ENCODE measurements around the gene BOD1L2.

BOD1L2 gene

DNA sequence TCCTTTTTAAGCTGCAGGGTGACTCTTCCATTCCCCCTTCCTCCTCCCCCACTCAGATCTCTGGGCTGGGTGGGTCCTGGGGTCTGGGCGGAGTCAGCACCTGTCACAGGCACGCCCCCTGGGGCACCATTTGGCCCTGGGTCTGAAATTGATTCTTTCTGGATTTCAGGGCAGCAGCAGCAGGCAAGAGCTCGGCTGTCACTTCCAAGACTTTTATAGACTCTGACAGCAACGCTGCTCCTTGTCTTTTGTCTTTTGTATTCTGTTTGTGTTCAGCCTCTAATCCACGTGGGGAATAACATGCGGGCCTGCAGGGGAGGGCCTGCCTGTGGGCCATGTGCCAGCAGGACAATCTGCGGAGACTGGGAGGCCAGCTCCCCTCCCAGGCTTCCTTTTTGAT is 3.9 kb downstream of the BOD1L2 start:
- DNase-seq: no peak

- no peak for DNase-seq
These were observed 7.4 kb downstream of the BOD1L2 start for GRCh38 chr18:57154191-57154830.

- no peak for DNase-seq
These were observed 17.5 kb downstream of the BOD1L2 start for GRCh38 chr18:57164401-57164800.

DNA sequence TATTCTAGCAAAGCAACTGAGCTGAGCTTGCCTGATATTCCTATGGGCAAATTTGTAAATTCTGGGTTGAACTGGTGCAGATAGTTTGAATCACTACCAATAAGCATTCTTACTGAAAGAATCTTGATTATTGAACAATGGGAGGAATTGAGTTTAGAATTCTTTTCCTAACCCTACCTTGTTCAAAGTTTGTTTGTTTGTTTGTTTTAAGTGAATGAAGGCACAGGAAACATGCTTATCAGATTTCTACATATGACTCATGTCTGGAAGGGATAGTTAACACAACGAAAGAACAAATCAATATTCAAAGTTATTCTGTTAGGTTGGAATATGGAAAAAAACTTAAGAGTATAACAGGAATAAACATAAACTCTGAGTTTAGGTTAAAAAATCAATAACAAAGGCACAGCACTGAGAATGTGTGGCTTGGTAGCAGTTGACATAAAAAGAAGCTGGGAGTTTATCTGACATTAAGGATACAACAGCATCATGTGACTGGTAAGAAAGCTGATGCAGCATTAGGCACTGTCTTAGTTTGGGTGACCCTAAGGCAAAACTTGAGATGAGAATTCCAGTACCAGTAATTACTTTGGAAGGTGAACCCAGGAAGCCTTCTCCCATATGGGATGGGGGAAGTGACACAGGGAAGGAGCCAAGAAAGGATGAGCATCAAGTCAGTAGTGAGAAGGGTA is 20.9 kb downstream of the BOD1L2 start:
- no peak for DNase-seq

DNA sequence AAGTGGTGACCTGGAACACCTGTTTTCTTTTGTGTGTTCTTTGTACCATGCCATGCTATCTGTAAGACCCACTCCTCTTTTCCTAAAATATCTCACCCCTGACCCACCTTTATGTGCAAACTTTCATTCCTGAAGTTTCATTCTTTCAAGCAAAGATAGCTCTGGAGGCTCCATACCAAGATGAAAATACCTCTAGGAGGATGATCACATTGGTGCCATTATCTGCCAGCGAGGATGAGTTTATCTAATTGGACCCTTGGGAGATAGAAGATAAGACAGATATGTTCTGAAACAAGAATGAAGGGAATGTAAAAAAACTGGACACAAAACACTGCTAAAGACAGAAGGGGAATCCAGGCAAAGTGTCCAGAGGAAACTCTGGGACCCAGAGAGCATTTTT is 24.1 kb downstream of the BOD1L2 start:
- no peak for DNase-seq

GRCh38 chr18:57175532-57175931 is 28.6 kb downstream of the BOD1L2 start:
- no peak for DNase-seq

DNA sequence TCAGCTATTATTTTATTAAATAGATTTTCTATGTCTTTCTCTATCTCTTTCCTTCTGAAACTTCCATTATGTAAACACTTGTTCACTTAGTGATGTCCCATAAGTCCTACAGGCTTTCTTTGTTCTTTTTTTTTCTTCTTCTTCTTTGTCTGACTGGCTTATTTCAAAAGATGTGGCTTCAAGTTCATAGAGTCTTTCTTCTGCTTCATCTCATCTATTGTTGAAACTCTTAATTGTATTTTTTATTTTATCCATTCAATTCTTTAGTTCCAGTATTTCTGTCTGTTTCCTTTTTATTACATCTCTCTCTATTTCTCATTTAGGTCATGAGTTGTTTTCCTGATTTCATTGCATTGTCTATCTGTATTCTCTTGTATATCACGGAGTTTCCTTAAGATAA is 38.5 kb downstream of the BOD1L2 start:
- no peak for DNase-seq

DNA sequence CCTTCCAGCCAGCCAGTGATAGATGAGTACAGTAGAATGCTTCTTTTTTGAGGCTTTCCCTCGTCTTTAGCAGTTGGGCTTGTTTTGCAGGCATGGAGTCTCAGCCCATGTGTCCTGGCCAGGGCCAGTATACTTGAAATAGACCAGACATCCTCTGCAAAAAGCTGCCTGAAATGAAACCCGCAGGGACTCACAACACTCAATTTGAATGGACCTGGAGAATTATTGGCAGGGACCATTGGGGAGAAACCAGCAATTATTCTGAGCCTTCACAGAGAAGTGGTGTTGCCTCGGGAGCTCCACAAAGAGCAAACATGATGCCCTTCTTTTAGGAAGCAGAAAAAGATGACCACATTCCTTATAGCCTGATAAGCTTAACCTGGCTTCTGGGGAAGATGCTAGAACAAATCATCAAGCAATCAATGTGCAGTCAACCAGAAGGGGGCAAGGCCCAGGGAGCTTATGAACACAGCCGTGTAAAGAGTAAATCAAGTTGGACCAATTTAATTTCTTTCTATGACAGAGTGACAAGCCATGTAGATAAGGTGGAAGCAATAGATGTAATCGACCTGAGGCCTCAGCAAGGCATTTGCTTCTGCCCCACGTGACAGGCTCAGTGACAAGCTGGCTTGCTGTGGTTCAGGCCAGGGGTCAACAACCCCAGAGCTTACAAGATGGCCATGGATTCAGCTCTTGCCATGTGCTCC is 42.1 kb downstream of the BOD1L2 start:
- no peak for DNase-seq

DNA sequence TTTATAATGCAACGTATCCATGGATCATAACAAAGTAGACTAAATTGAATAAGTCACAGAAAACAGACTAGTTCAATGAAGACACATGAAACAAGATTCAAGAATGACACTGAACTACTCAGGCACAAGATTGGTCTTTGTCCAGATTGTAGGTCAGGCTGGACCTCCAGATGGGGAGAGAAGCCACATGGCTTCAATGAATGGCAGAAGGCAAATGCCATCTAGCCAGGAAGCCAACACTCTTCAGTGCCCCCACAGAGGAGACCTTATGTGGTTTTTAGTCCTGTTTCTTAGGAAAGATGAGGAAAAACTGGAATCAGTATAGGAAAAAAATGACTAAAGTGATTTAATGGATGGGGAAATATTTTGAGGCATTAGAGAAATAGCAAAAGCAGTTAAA is 43.1 kb downstream of the BOD1L2 start:
- no peak for DNase-seq

DNA sequence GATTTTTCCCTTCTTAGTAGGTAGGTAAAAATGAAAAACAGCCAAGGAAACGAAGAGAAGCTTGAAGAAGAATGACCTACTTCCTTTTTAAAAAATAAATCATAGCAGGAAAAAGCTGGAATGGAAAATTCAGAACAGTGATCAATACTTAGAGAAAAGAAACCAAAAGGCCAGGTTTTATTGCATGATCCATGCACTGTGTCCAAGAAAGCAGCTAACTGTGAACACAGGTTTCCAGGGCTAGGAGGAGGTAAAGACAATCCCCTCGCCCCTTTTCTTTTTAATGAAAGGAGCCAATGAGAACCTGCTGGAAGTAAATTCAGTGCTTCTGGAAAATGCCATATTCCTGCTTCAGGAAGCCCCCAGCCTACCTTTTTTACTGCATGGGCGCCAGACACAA is 47.2 kb downstream of the BOD1L2 start:
- no peak for DNase-seq

GRCh38 chr18:57194622-57195021 is 47.7 kb downstream of the BOD1L2 start:
- no peak for DNase-seq

DNA sequence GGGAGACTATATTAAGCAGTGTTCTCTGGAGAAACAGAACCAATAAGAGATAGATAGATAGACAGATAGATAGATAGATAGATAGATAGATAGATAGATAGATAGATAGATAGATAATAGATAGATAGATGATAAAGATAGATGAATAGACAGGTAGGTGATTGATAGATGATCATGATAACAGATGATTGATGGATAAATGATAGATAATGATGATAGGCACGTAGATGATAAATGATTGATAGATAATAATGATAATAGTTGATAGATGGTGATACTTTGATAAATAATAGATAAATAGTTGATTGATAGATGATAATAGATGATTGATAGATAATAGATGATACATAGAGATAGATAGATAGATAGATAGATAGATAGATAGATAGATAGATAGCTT is 48.5 kb downstream of the BOD1L2 start:
- DNase-seq: no peak

DNA sequence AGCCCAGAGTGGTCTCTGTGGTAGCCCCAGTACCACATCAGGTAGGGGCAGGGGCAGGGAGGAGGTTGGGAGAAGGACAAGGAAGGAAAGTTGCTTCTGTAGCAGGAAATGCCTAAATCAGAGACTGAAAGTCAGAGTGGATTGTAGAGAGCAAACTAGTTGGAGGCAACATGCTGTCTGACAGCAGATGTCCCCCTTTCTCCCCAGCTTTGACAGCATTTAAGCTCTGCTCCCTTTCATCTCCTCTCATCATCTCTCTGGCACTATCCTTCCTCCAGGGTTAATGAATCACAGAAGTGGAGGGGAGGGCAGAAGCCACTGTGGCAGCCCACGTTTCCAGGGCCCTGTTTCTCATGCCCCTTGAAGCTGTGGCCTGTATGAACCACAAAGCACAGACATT is 50.4 kb downstream of the BOD1L2 start:
- DNase-seq: no peak

DNA sequence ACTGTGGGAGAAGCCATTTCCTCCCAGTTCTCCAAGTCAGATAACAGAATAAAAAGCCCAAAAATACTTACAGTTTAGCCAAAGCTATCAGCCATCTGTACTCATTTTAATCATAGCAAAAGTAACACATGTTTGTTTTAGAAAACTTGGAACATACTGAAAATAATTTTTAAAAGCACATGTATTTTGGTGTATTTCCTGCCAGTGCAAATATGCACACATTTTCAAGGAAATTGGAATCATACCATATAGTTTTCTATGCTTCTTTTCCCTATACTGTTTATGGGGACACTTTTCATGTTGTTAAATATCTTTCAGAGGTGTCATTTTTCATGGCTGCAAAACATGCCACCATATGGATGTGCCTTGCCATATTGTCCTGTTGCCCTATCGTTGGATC is 51.2 kb downstream of the BOD1L2 start:
- no peak for DNase-seq
